H1 (cell line): Measurements from ENCODE around the gene MADD. TPM values are rescaled to one million over a fixed set of nuclear protein-coding genes. Genes with fewer than 3 reads are reported as not detected.
A peak's percentile ranks its signal among the peaks of the same experiment; 100 is the strongest.

Experiments used
- CTCF ChIA-PET: fragments of 300-600 bp; sonication (Branson Sonifier 250); formaldehyde crosslinking; loops from one replicate; lab custom pipeline; 2021; ENCODE audit not compliant: partially characterized antibody; lab: Charles Lee
- POLR2A ChIA-PET: fragments of 300-600 bp; sonication (Branson Sonifier 250); formaldehyde crosslinking; loops from one replicate; lab custom pipeline; 2021; ENCODE audit warnings: inconsistent platforms; ENCODE audit not compliant: partially characterized antibody; lab: Charles Lee
- DNase-seq, 2 experiments: peaks; one replicate each; pipeline versions ENCODE4 v3.0.0 to v3.0.0-alpha.2; 2010 to 2022; ENCODE audit warnings: low spot score in 2 of 2, low read depth in 1 of 2, mixed read lengths in 1 of 2
- FAIRE-seq: peaks from 2 replicates; lab custom pipeline; 2011; peaks lifted over from hg19 to GRCh38; lab: Jason Lieb, UNC
- H2AFZ ChIP-seq: 2 replicates; pipeline ENCODE4 v1.8.1; 2012; ENCODE audit warnings: low read length, inconsistent platforms
- H2AK5ac ChIP-seq: 2 replicates; pipeline ENCODE4 v1.6.1; 2013; ENCODE audit warnings: low read depth, low read length
- H2BK120ac ChIP-seq: replicated peaks from 2 replicates; pipeline ENCODE3; 2013; ENCODE audit warnings: low read depth, low read length, inconsistent platforms
- H2BK12ac ChIP-seq: 2 replicates; pipeline ENCODE4 v1.6.1; 2013; ENCODE audit warnings: low read depth, low read length
- H2BK15ac ChIP-seq: 2 replicates; pipeline ENCODE4 v1.6.1; 2013; ENCODE audit warnings: low read length
- H2BK20ac ChIP-seq: 2 replicates; pipeline ENCODE4 v1.6.1; 2013; ENCODE audit warnings: low read length
- H2BK5ac ChIP-seq: 2 replicates; pipeline ENCODE4 v1.6.1; 2013; ENCODE audit warnings: low read depth, low read length
- H3K14ac ChIP-seq: 2 replicates; pipeline ENCODE4 v1.6.1; 2013; ENCODE audit warnings: inconsistent platforms; ENCODE audit not compliant: insufficient read length
- H3K18ac ChIP-seq: 2 replicates; pipeline ENCODE4 v1.6.1; 2013; ENCODE audit warnings: low read length; ENCODE audit errors: extremely low read depth
- H3K23ac ChIP-seq: 2 replicates; pipeline ENCODE4 v1.6.1; 2013; ENCODE audit warnings: inconsistent platforms; ENCODE audit not compliant: insufficient read length
- H3K23me2 ChIP-seq: 2 replicates; pipeline ENCODE4 v1.6.1; 2013; ENCODE audit warnings: low read depth, low read length
- H3K27ac ChIP-seq: 2 replicates; pipeline ENCODE4 v1.6.1; 2011; ENCODE audit warnings: low read depth, low read length, inconsistent platforms
- H3K27me3 ChIP-seq, 4 experiments: replicated peaks in 1 of 4; 1 replicate in 1 of 4; 2 replicates in 3 of 4; pipeline versions ENCODE4 v1.6.1 to v1.8.1; 2011 to 2013; ENCODE audit warnings: low read length in 3 of 4, mild to moderate bottlenecking in 3 of 4, inconsistent platforms in 2 of 4, mixed read lengths in 2 of 4, moderate library complexity in 1 of 4; ENCODE audit not compliant: control insufficient read depth in 3 of 4, insufficient read depth in 3 of 4; ENCODE audit errors: extremely low read depth in 1 of 4
- H3K36me3 ChIP-seq, 4 experiments: 2 replicates each; pipeline versions ENCODE4 v1.6.1 to v1.8.1; 2011 to 2013; ENCODE audit warnings: mild to moderate bottlenecking in 4 of 4, low read length in 3 of 4, moderate library complexity in 2 of 4, control low read depth in 1 of 4, inconsistent platforms in 1 of 4; ENCODE audit not compliant: insufficient read depth in 4 of 4, control insufficient read depth in 2 of 4
- H3K4ac ChIP-seq: replicated peaks from 2 replicates; pipeline ENCODE3; 2013; ENCODE audit warnings: low read length, low read depth, mixed read lengths, inconsistent platforms; ENCODE audit not compliant: insufficient read length
- H3K4me1 ChIP-seq, 4 experiments: replicated peaks in 1 of 4; 1 replicate in 1 of 4; 2 replicates in 3 of 4; pipeline versions ENCODE4 v1.6.1 to v1.8.1; 2011 to 2013; ENCODE audit warnings: low read length in 3 of 4, inconsistent platforms in 2 of 4, mixed read lengths in 1 of 4; ENCODE audit not compliant: insufficient read depth in 4 of 4, control insufficient read depth in 3 of 4
- H3K4me2 ChIP-seq, 2 experiments: 2 replicates each; pipeline versions ENCODE4 v1.6.1 to v1.8.1; 2011 to 2013; ENCODE audit warnings: low read depth in 2 of 2, low read length in 2 of 2, control low read depth in 1 of 2, inconsistent platforms in 1 of 2, mild to moderate bottlenecking in 1 of 2; ENCODE audit not compliant: insufficient read depth in 1 of 2
- H3K4me3 ChIP-seq, 4 experiments: fragments of 200-600, 300-600 bp in 1 of 4; sonication (generic), shearing (Covaris generic), sonication (Bioruptor Twin) in 1 of 4; 2 replicates each; pipeline versions ENCODE4 v1.5.1 to v1.8.1; 2011 to 2016; ENCODE audit warnings: low read length in 4 of 4, low read depth in 3 of 4, control low read depth in 2 of 4, inconsistent platforms in 2 of 4, mild to moderate bottlenecking in 2 of 4, mixed read lengths in 1 of 4, moderate library complexity in 1 of 4; ENCODE audit not compliant: insufficient read depth in 2 of 4; ENCODE audit errors: extremely low read depth in 1 of 4
- H3K56ac ChIP-seq: replicated peaks from 2 replicates; pipeline ENCODE3; 2013; ENCODE audit warnings: low read depth, mild to moderate bottlenecking, mixed read lengths, low read length, inconsistent platforms; ENCODE audit not compliant: insufficient read length
- H3K79me1 ChIP-seq: 2 replicates; pipeline ENCODE4 v1.6.1; 2013; ENCODE audit warnings: low read depth, low read length, control low read depth
- H3K79me2 ChIP-seq, 2 experiments: 2 replicates each; pipeline versions ENCODE4 v1.6.1 to v1.8.1; 2012 to 2013; ENCODE audit warnings: low read length in 2 of 2, mild to moderate bottlenecking in 2 of 2, inconsistent platforms in 1 of 2; ENCODE audit not compliant: insufficient read depth in 2 of 2, control insufficient read depth in 1 of 2
- H3K9ac ChIP-seq, 4 experiments: replicated peaks in 1 of 4; 1 replicate in 1 of 4; 2 replicates in 3 of 4; pipeline versions ENCODE4 v1.6.1 to v1.8.1; 2011 to 2013; ENCODE audit warnings: low read depth in 3 of 4, low read length in 3 of 4, control low read depth in 2 of 4, mild to moderate bottlenecking in 2 of 4, moderate library complexity in 2 of 4, inconsistent platforms in 1 of 4; ENCODE audit errors: extremely low read depth in 1 of 4
- H3K9me3 ChIP-seq, 2 experiments: 2 replicates each; pipeline versions ENCODE4 v1.6.1 to v1.8.1; 2012 to 2013; ENCODE audit warnings: mild to moderate bottlenecking in 2 of 2, moderate library complexity in 2 of 2, control low read depth in 1 of 2, inconsistent platforms in 1 of 2, low read depth in 1 of 2, low read length in 1 of 2, mixed read lengths in 1 of 2; ENCODE audit not compliant: insufficient read depth in 2 of 2
- H4K20me1 ChIP-seq, 2 experiments: replicated peaks in 1 of 2; 2 replicates each; pipeline versions ENCODE3 to v1.8.1; 2011 to 2013; ENCODE audit warnings: inconsistent platforms in 2 of 2, low read length in 2 of 2, mild to moderate bottlenecking in 1 of 2; ENCODE audit not compliant: insufficient read depth in 2 of 2, control insufficient read depth in 1 of 2
- H4K5ac ChIP-seq: 2 replicates; pipeline ENCODE4 v1.6.1; 2013; ENCODE audit warnings: low read length, low read depth, mixed read lengths, inconsistent platforms; ENCODE audit not compliant: insufficient read length
- H4K8ac ChIP-seq: 2 replicates; pipeline ENCODE4 v1.8.0; 2013; ENCODE audit warnings: mild to moderate bottlenecking, moderate library complexity, low read length, inconsistent platforms; ENCODE audit not compliant: insufficient read depth; ENCODE audit errors: extremely low read depth
- H4K91ac ChIP-seq: replicated peaks from 2 replicates; pipeline ENCODE3; 2013; ENCODE audit warnings: low read length, mixed read lengths, inconsistent platforms; ENCODE audit not compliant: insufficient read length
- ASH2L ChIP-seq: fragments of 200-600, 300-600 bp; sonication (generic); IDR thresholded peaks from one replicate; pipeline ENCODE4 v1.7.1; 2017; ENCODE audit warnings: low read length
- E2F6 ChIP-seq: IDR thresholded peaks from 2 replicates; pipeline ENCODE4 v1.6.1; 2012; ENCODE audit warnings: inconsistent platforms
- EP300 ChIP-seq, 2 experiments: IDR thresholded peaks; 1 replicate in 1 of 2; 2 replicates in 1 of 2; pipeline ENCODE4 v1.6.1; 2011 to 2012; ENCODE audit warnings: low read depth in 2 of 2, low read length in 2 of 2, mild to moderate bottlenecking in 2 of 2, borderline replicate concordance in 1 of 2, inconsistent platforms in 1 of 2, moderate library complexity in 1 of 2
- HDAC2 ChIP-seq, 2 experiments: fragments of 300-600 bp in 1 of 2; sonication (generic) in 1 of 2; IDR thresholded peaks; 2 replicates each; pipeline ENCODE4 v1.6.1; 2011 to 2012; ENCODE audit warnings: low read depth in 2 of 2, low read length in 2 of 2, mild to moderate bottlenecking in 2 of 2, moderate library complexity in 2 of 2, borderline replicate concordance in 1 of 2, inconsistent platforms in 1 of 2
- JUND ChIP-seq: IDR thresholded peaks from 2 replicates; pipeline ENCODE4 v1.6.1; 2011; ENCODE audit warnings: mild to moderate bottlenecking, improper control_type of control experiment, low read length
- SIRT6 ChIP-seq: IDR thresholded peaks from one replicate; pipeline ENCODE4 v1.7.1; 2012; ENCODE audit warnings: low read length, inconsistent platforms
- SP1 ChIP-seq: IDR thresholded peaks from 2 replicates; pipeline ENCODE4 v1.6.1; 2011; ENCODE audit warnings: low read depth, low read length
- SP4 ChIP-seq: IDR thresholded peaks from 2 replicates; pipeline ENCODE4 v1.6.1; 2012; ENCODE audit warnings: low read length, inconsistent platforms
- TCF12 ChIP-seq: IDR thresholded peaks from 2 replicates; pipeline ENCODE4 v1.6.1; 2011; ENCODE audit warnings: low read depth, mild to moderate bottlenecking, low read length
- WGBS, 2 experiments: shearing (Covaris generic) in 1 of 2; methylation state at CpG; one replicate each; pipeline versions ENCODE4 v1.1.6 to v1.1.7; 2013 to 2015; ENCODE audit warnings: low lambda C conversion rate in 2 of 2, mixed read lengths in 2 of 2, inconsistent platforms in 1 of 2, low coverage in 1 of 2, missing lambda C conversion rate in 1 of 2; ENCODE audit not compliant: insufficient replicate concordance in 2 of 2, insufficient coverage in 1 of 2, insufficient read length in 1 of 2; ENCODE audit errors: extremely low coverage in 1 of 2, missing lambda C conversion rate in 1 of 2; 5-methylcytosine and 5-hydroxymethylcytosine counted together
- polyA plus RNA-seq, 7 experiments: library from polyadenylated mRNA; depleted of rRNA in 3 of 7; stranded (reverse) in 5 of 7; unstranded in 2 of 7; fragments of >200 nt in 5 of 7; fragments of 200-250 nt in 2 of 7; gene quantifications; 1 replicate in 5 of 7; 2 replicates in 1 of 7; 4 replicates in 1 of 7; pipeline versions ENCODE4 v1.2.1 to v1.2.3, GENCODE V29; 2011 to 2013; ENCODE audit warnings: missing spikeins in 2 of 7, mixed read lengths in 2 of 7
- total RNA-seq: library from RNA; stranded (reverse); fragmentation: NEBNext Ultra II Directional; extraction: Animal tissue kit (Norgen Biotek cat#: 25700); gene quantifications from 2 replicates; pipeline ENCODE4 v1.2.1, GENCODE V29; 2021

The MADD gene
- total and polyA plus RNA-seq, 2 of the 8 experiments (the other 6 are each of a cell fraction or from before 2014, with no cell fraction given), result 32.5 to 45.4 TPM

GRCh38 chr11:47269002-47269828 lies 718 bp upstream of the MADD start:
- Histone ChIP-seq H3K23me2 (peaks cover 13% of the 10 kb centered on the region), H4K91ac (peak overlapping the region; percentile 88), H3K23ac (no peak overlapping the region), H3K4me3 (peak overlapping the region; percentile 75 to 93 (median 81)), H2AK5ac (peak overlapping the region; percentile 26; the same call in 1 of the 2 replicates), H3K4me1 (peaks cover 14 to 25% (median 17%) of the 10 kb centered on the region in 4 experiments), H3K4me2 (peak overlapping the region; percentile 89 to 99), H2BK15ac (peak overlapping the region; percentile 81; the same call in 1 of the 2 replicates), H3K56ac (peak overlapping the region; percentile 74), H3K36me3 (no peaks in the 10 kb centered on the region), H3K79me1 (peaks cover 20% of the 10 kb centered on the region), H3K27me3 (no peaks in the 10 kb centered on the region), H3K9ac (peak overlapping the region in 3 of 4 experiments; percentile 62 to 69 (median 68); a peak in 5 of 7 replicates), H3K9me3 (no peaks in the 10 kb centered on the region), H3K27ac (peak overlapping the region; percentile 65; the same call in 1 of the 2 replicates), H3K79me2 (peaks cover 0 to 36% of the 10 kb centered on the region in 2 experiments; a peak in 3 of 4 replicates), H4K20me1 (peaks cover 8 to 16% of the 10 kb centered on the region in 2 experiments), H2BK5ac (peak overlapping the region; percentile 98), H2AFZ (peak overlapping the region; percentile 97), H2BK20ac (0 out of 2 replicates have a peak overlapping the region, but pooled peaks have one; percentile 40), H4K5ac (peak overlapping the region; percentile 82), H3K4ac (peak overlapping the region; percentile 76), H3K18ac (peak overlapping the region; percentile 89), H4K8ac (peak overlapping the region; percentile 39; the same call in 1 of the 2 replicates), H2BK12ac (peak overlapping the region; percentile 88), H3K14ac (no peak overlapping the region), H2BK120ac (no peak overlapping the region)
- FAIRE-seq, result no peak
- CTCF ChIA-PET, result interaction anchor here (0.7 to 7.4 kb wide), 8 partner anchors 11 to 85 kb away, joined by 3 to 72 read pairs (median 4); partner anchors contain the start of gene NR1H3
- WGBS, 2 experiments, result 1% methylated on average over 43 of the region's 52 CpGs; no CpG with 5 or more reads in 1 of the 2 experiments
- DNase-seq, result peak in 1 of 2 experiments; percentile 90
- POLR2A ChIA-PET, result interaction anchor here (1.1 to 4.0 kb wide), 7 partner anchors 9 to 169 kb away, joined by 3 to 35 read pairs (median 4); partner anchors contain the start of gene NR1H3
- TF ChIP-seq TCF12 (0 out of 2 replicates have a peak, but pooled peaks have one; percentile 6), SP4 (no peak), EP300 (IDR thresholded peaks at IDR 0.05; ENCODE audit: borderline replicate concordance in 1 of 2, low read depth in 2 of 2, low read length in 2 of 2) (peak in 1 of 2 experiments; percentile 79; a peak in 1 of 3 replicates), JUND (peak; percentile 83), SP1 (peak; percentile 76), E2F6 (peak; percentile 67), SIRT6 (no peak), HDAC2 (IDR thresholded peaks at IDR 0.05; ENCODE audit: borderline replicate concordance in 1 of 2, low read depth in 2 of 2, low read length in 2 of 2) (0 out of 4 replicates have a peak, but pooled peaks of 1 of the 2 experiments have one; percentile 42), ASH2L (peak; percentile 52)
